HG03280 (cell line): Measurements from ENCODE around the gene BCL10.

ENCODE experiments used
- ATAC-seq: cut with Tn5 transposase; IDR thresholded peaks from one replicate; pipeline ENCODE4 v1.9.1; 2021; ENCODE audit warnings: mild to moderate bottlenecking, moderate library complexity; ENCODE audit not compliant: unreplicated experiment

BCL10 gene

GRCh38 chr1:85224734-85225623 lies 51.5 kb downstream of the BCL10 start:
- ATAC-seq, result no peak

GRCh38 chr1:85224295-85224694 lies 52.1 kb downstream of the BCL10 start:
- no peak for ATAC-seq

GRCh38 chr1:85223334-85223733 lies 53.1 kb downstream of the BCL10 start:
- no peak for ATAC-seq

- ATAC-seq, result no peak
Observed at GRCh38 chr1:85220756-85221201, 55.7 kb downstream of the BCL10 start.

- no peak for ATAC-seq
Observed at GRCh38 chr1:85219853-85220610, 56.4 kb downstream of the BCL10 start.

- ATAC-seq, result no peak
Observed at GRCh38 chr1:85216697-85217096, 59.7 kb downstream of the BCL10 start.
